ENCODE measurements around the gene MMEL1. TPM values are rescaled to one million over a fixed set of nuclear protein-coding genes. Genes with fewer than 3 reads are reported as not detected.

MMEL1 gene
- polyA plus RNA-seq, 1 of the 3 experiments (the other 2 are of a cell fraction), result 0.16 TPM

- TF ChIP-seq NFIC (IDR thresholded peaks at IDR 0.05; ENCODE audit: borderline replicate concordance) (no peak), TEAD4 (IDR thresholded peaks at IDR 0.05; ENCODE audit: borderline replicate concordance, insufficient read depth) (no peak), JUND (IDR thresholded peaks at IDR 0.05) (no peak), MXI1 (IDR thresholded peaks at IDR 0.05; ENCODE audit: low read depth, low read length) (no peak), SIN3A (IDR thresholded peaks at IDR 0.05; ENCODE audit: borderline replicate concordance, low read depth, low read length) (no peak), USF1 (IDR thresholded peaks at IDR 0.05; ENCODE audit: borderline replicate concordance, low read depth) (no peak)
Observed at GRCh38 chr1:2583331-2583791, 49.5 kb downstream of the MMEL1 start (continued).

GRCh38 chr1:2582391-2582790 is 50.4 kb downstream of the MMEL1 start:
- 53% methylated on average over 5 of the region's 7 CpGs for WGBS (ENCODE audit: low lambda C conversion rate)
- POLR2A ChIA-PET, result no interaction called here
- no peaks in the 10 kb centered on the region for H4K20me1 ChIP-seq (ENCODE audit: insufficient read depth)
- no peaks in the 10 kb centered on the region for H3K27me3 ChIP-seq (ENCODE audit: insufficient read depth)
- H3K4me2 ChIP-seq, result no peak overlapping the region
- DNase-seq, result no peak
- peaks cover 6% of the 10 kb centered on the region; the same call in 1 of the 2 replicates for H3K79me2 ChIP-seq (ENCODE audit: insufficient read depth)
- no peaks in the 10 kb centered on the region for H3K36me3 ChIP-seq (replicated peaks in 1 of 2; ENCODE audit: control insufficient read depth in 1 of 2, insufficient read depth in 2 of 2, low read length in 1 of 2)
- H3K9me3 ChIP-seq, result no peaks in the 10 kb centered on the region
- no peak overlapping the region for H2AFZ ChIP-seq (ENCODE audit: low read depth)
- H3K9me2 ChIP-seq, result no peaks in the 10 kb centered on the region
- H3K27ac ChIP-seq (ENCODE audit: low read depth in 2 of 2, low read length in 1 of 2), result no peak overlapping the region
- TF ChIP-seq TCF12 (IDR thresholded peaks at IDR 0.05), result no peak
- TF ChIP-seq GATA2 (CRISPR knock-in tag; IDR thresholded peaks at IDR 0.05), result no peak
- no peak for TF ChIP-seq NRF1 (IDR thresholded peaks at IDR 0.05; ENCODE audit: low read depth, low read length)
- no peak for TF ChIP-seq PBX3 (IDR thresholded peaks at IDR 0.05)
- H3K4me1 ChIP-seq (ENCODE audit: control insufficient read depth in 1 of 2, insufficient read depth in 2 of 2, low read depth in 1 of 2, low read length in 1 of 2), result peaks cover 0 to 18% of the 10 kb centered on the region in 2 experiments; a peak in 1 of 4 replicates
- H3F3A ChIP-seq (replicated peaks; ENCODE audit: insufficient read depth), result peaks cover 6% of the 10 kb centered on the region
- no peak overlapping the region for H3K9ac ChIP-seq
- no peak overlapping the region for H3K4me3 ChIP-seq (ENCODE audit: low read depth in 2 of 2, low read length in 1 of 2)
- CTCF ChIA-PET, result interaction anchor here (0.8 to 2.8 kb wide), 2 partner anchors 122 to 388 kb away, joined by 3 to 8 read pairs; partner anchors contain the start of gene FAAP20

GRCh38 chr1:2580691-2581090 is 52.1 kb downstream of the MMEL1 start:
- Histone ChIP-seq H3K4me3 (ENCODE audit: low read depth in 2 of 2, low read length in 1 of 2) (no peak overlapping the region), H3K4me2 (no peak overlapping the region), H3F3A (replicated peaks; ENCODE audit: insufficient read depth) (peaks cover 6% of the 10 kb centered on the region), H3K36me3 (replicated peaks in 1 of 2; ENCODE audit: control insufficient read depth in 1 of 2, insufficient read depth in 2 of 2, low read length in 1 of 2) (no peaks in the 10 kb centered on the region), H3K27me3 (ENCODE audit: insufficient read depth) (no peaks in the 10 kb centered on the region), H3K27ac (ENCODE audit: low read depth in 2 of 2, low read length in 1 of 2) (no peak overlapping the region), H3K9me3 (no peaks in the 10 kb centered on the region), H4K20me1 (ENCODE audit: insufficient read depth) (no peaks in the 10 kb centered on the region), H3K4me1 (ENCODE audit: control insufficient read depth in 1 of 2, insufficient read depth in 2 of 2, low read depth in 1 of 2, low read length in 1 of 2) (peaks cover 0 to 17% of the 10 kb centered on the region in 2 experiments; a peak in 1 of 4 replicates), H3K9me2 (no peaks in the 10 kb centered on the region), H3K9ac (no peak overlapping the region), H2AFZ (ENCODE audit: low read depth) (no peak overlapping the region), H3K79me2 (ENCODE audit: insufficient read depth) (peaks cover 5% of the 10 kb centered on the region; the same call in 1 of the 2 replicates)
- ChIA-PET CTCF (interaction anchor here (1.2 kb wide), 1 partner anchor 33 kb away, joined by 3 read pairs; no protein-coding TSS in a partner anchor), POLR2A (no interaction called here)
- DNase-seq, result no peak
- no CpG with 5 or more reads among the region's 10 CpGs for WGBS (ENCODE audit: low lambda C conversion rate)
- TF ChIP-seq MXI1 (IDR thresholded peaks at IDR 0.05; ENCODE audit: low read depth, low read length) (no peak), TCF12 (IDR thresholded peaks at IDR 0.05) (no peak), USF2 (IDR thresholded peaks at IDR 0.05; ENCODE audit: borderline replicate concordance, low read depth, low read length) (no peak), NRF1 (IDR thresholded peaks at IDR 0.05; ENCODE audit: low read depth, low read length) (no peak), ZBTB33 (IDR thresholded peaks at IDR 0.05; ENCODE audit: borderline replicate concordance, low read depth) (no peak), TAF1 (IDR thresholded peaks at IDR 0.05; ENCODE audit: borderline replicate concordance, low read depth, low read length) (no peak), SMC3 (IDR thresholded peaks at IDR 0.05; ENCODE audit: low read depth, low read length) (no peak), EP300 (IDR thresholded peaks at IDR 0.05; ENCODE audit: borderline replicate concordance in 1 of 2, low read depth in 1 of 2, low read length in 1 of 2) (no peak), CTCF (IDR thresholded peaks at IDR 0.05) (no peak), POLR2AphosphoS5 (IDR thresholded peaks at IDR 0.05; ENCODE audit: low read depth, low read length) (no peak), FOXJ3 (CRISPR knock-in tag; IDR thresholded peaks at IDR 0.05) (no peak), MAX (IDR thresholded peaks at IDR 0.05; ENCODE audit: low read depth) (no peak), RAD21 (IDR thresholded peaks at IDR 0.05; ENCODE audit: low read length) (no peak)
